Raji (cell line): ENCODE results near the gene MCM6.

Experiments used
- POLR2A ChIP-seq: IDR thresholded peaks from 2 replicates; pipeline ENCODE4 v1.6.1; 2011; ENCODE audit warnings: low read depth, low read length, control low read depth; ENCODE audit not compliant: insufficient read depth

MCM6 gene

GRCh38 chr2:135882415-135882814, 6.2 kb upstream of the MCM6 start:
- no peak for TF ChIP-seq POLR2A

DNA sequence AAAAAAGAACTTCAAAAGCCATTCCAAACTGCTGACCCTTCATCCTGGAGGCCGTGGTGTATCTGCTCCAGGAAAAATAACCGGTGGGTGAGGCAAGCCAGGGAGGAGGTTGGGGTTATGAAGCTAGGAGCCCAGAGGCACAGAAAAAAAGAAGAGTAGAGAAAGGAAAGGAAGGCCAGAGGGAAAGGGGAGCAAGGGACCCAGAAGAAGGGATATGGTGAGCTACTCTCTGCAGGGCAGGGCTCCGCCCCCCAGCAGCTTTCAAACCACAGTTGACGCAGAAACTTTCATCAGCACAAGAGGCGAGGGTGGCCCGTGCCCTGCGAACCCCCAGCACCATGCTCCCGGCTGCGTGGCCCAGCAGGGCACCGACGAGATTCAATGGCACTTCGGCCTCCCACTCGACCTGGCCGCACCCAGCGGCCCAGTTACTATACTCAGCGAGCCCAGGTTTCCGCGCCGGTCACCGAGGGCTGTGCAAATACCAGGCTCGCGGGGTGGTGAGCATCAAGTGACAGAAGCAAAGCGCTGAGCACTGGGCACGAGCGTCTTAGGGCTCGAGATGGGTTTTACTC, 665 bp downstream of the MCM6 start:
- TF ChIP-seq POLR2A = peak; percentile 19; the same call in 1 of the 2 replicates

- no peak for TF ChIP-seq POLR2A
Measured at GRCh38 chr2:135874777-135875365, 1.4 kb downstream of the MCM6 start.

DNA sequence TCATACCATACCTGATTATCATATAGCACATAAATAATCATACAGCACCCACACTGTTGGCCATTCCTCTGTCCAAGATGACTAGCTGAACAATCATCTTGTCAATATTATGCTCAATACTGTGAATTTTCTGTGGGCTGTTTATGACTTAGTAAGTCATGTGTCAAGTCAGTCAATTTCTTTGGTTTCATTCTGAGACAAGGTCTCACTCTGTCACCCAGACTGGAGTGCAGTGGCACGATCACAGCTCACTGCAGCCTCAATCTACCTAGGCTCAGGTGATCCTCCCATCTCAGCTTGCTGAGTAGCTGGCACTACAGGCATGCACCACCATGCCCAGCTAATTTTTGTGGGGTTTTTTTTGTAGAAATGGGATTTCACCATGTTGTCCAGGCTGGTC, 5.7 kb downstream of the MCM6 start:
- no peak for TF ChIP-seq POLR2A

- no peak for TF ChIP-seq POLR2A
Measured at GRCh38 chr2:135863233-135863632, 13.0 kb downstream of the MCM6 start.

GRCh38 chr2:135862718-135863117, 13.5 kb downstream of the MCM6 start:
- no peak for TF ChIP-seq POLR2A

- TF ChIP-seq POLR2A = no peak
Measured at GRCh38 chr2:135853401-135853800, 22.8 kb downstream of the MCM6 start.

- no peak for TF ChIP-seq POLR2A
Measured at GRCh38 chr2:135851858-135852257, 24.4 kb downstream of the MCM6 start.

DNA sequence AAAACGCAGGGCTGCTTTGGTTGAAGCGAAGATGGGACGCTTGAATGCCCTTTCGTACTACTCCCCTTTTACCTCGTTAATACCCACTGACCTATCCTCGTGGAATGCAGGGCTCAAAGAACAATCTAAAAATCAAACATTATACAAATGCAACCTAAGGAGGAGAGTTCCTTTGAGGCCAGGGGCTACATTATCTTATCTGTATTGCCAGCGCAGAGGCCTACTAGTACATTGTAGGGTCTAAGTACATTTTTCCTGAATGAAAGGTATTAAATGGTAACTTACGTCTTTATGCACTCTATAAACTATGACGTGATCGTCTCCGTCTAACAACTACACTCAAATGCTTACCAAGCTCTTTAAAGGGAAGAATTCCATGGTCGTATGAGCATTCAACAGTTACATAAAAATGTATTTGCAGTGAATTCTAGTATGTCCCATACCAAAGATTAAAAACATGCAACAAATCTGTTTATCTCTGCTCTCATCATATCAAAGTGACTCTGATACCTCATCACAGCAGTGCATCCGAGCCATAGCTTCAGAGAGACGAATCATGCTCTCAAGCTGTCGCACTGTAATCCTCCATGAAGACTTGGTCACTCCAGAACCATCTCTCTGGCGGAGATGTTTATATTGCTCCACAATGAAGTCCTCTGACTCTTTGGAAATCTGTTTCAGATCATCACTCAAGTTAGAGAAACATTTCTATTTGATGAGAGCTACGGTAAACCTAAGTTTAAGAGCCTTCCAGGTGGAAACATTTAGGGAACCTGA, 25.2 kb downstream of the MCM6 start:
- TF ChIP-seq POLR2A = no peak

DNA sequence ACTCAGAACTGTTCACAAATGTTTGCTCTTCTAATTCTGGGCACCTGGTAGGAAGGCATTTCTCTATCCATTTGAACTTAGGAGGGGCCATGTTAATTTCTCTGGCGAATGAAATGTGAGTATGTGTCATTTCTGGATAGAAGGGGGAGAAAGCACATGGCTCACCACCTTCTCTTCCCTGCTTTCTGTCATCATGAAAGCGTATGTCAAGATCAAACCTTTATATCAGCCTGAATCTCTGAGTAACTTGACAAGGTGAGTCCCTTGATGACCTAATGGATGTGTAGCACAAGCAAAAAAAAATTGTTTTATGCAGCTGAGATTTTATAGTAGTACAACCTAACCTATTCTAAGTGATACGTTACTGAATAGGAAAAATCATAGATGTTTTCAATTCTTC, 27.2 kb downstream of the MCM6 start:
- no peak for TF ChIP-seq POLR2A

- TF ChIP-seq POLR2A = no peak
Measured at GRCh38 chr2:135845997-135846396, 30.2 kb downstream of the MCM6 start.

DNA sequence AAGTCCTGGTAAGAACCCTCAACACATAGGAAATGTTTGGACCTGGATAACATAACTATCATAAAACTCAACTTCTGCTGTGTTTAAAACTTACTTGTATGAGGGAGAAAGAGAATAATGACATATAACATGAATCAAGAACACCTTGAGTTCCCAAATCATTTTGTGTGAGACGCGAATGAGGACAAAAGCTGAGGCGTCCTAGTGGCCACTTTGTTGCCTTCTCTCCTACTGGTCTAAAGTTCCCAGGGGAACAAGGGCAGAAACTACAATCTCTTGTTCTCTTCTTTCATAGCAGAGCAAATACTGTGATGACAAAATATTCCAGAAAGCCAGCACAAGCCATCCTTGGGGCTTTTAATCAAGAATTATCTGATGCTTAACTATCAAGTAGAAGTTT, 31.0 kb downstream of the MCM6 start:
- TF ChIP-seq POLR2A = no peak

DNA sequence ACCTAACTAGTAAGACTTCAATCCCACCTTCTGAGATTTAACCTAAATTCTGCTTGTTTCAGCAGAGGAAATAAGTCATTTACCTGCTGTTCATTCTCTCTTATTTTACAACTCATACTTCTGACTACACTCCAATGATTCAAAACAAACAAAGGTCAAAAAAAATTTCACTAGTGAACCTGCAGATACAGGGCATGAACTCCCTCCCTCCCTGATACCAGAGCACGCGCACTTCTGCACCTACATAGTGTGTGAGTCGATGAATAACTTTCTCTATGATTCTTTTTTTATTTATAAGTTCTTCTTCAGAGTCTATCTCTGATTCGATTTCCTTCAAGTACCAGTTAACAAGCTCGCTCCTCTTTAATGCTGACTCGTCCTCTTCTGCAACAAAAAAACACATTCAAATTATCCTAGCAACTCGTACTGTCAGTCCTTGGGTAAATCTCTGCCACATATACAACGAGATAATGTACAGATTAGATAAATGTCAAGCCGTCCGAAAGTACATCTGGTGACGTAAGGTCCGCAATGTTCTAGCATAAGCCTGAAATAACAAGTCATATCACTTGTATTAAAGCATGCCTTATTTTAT, 31.8 kb downstream of the MCM6 start:
- no peak for TF ChIP-seq POLR2A

- no peak for TF ChIP-seq POLR2A
Measured at GRCh38 chr2:135843671-135844070, 32.6 kb downstream of the MCM6 start.

- no peak for TF ChIP-seq POLR2A
Measured at GRCh38 chr2:135840601-135841000, 35.6 kb downstream of the MCM6 start.

GRCh38 chr2:135839713-135840112, 36.5 kb downstream of the MCM6 start:
- no peak for TF ChIP-seq POLR2A
